ACC112 (cell line): ENCODE results near the gene AOC1.

Experiments
- H2AFZ ChIP-seq: fragments of 200-600 bp; sonication (generic); one replicate; pipeline ENCODE4 v1.6.0; 2017; ENCODE audit warnings: antibody characterized with exemption, low read length; ENCODE audit not compliant: unreplicated experiment
- H3K27ac ChIP-seq: fragments of 200-600 bp; sonication (generic); 2 replicates; pipeline ENCODE4 v1.5.1; 2014; ENCODE audit warnings: low read depth, mild to moderate bottlenecking, antibody characterized with exemption, low read length, moderate library complexity
- H3K27me3 ChIP-seq: fragments of 200-600 bp; sonication (generic); 2 replicates; pipeline ENCODE4 v1.6.1; 2014; ENCODE audit warnings: mild to moderate bottlenecking, antibody characterized with exemption, low read length, moderate library complexity, mixed read lengths; ENCODE audit not compliant: insufficient read depth
- H3K36me3 ChIP-seq: fragments of 200-600 bp; sonication (generic); 2 replicates; pipeline ENCODE4 v1.6.1; 2016; ENCODE audit warnings: mild to moderate bottlenecking, antibody characterized with exemption, low read length, moderate library complexity, mixed read lengths; ENCODE audit not compliant: insufficient read depth
- H3K4me1 ChIP-seq: fragments of 200-600 bp; sonication (generic); one replicate; pipeline ENCODE4 v1.6.1; 2016; ENCODE audit warnings: low read length, mixed read lengths; ENCODE audit not compliant: insufficient read depth, unreplicated experiment, control insufficient read depth
- H3K4me3 ChIP-seq: fragments of 200-600 bp; sonication (generic); 2 replicates; pipeline ENCODE4 v1.5.1; 2014; ENCODE audit warnings: mild to moderate bottlenecking, low read depth, low read length
- H3K79me2 ChIP-seq: fragments of 200-600 bp; sonication (generic); one replicate; pipeline ENCODE4 v1.6.0; 2016; ENCODE audit warnings: low read length; ENCODE audit not compliant: control insufficient read depth, unreplicated experiment, insufficient read depth

Gene AOC1

DNA sequence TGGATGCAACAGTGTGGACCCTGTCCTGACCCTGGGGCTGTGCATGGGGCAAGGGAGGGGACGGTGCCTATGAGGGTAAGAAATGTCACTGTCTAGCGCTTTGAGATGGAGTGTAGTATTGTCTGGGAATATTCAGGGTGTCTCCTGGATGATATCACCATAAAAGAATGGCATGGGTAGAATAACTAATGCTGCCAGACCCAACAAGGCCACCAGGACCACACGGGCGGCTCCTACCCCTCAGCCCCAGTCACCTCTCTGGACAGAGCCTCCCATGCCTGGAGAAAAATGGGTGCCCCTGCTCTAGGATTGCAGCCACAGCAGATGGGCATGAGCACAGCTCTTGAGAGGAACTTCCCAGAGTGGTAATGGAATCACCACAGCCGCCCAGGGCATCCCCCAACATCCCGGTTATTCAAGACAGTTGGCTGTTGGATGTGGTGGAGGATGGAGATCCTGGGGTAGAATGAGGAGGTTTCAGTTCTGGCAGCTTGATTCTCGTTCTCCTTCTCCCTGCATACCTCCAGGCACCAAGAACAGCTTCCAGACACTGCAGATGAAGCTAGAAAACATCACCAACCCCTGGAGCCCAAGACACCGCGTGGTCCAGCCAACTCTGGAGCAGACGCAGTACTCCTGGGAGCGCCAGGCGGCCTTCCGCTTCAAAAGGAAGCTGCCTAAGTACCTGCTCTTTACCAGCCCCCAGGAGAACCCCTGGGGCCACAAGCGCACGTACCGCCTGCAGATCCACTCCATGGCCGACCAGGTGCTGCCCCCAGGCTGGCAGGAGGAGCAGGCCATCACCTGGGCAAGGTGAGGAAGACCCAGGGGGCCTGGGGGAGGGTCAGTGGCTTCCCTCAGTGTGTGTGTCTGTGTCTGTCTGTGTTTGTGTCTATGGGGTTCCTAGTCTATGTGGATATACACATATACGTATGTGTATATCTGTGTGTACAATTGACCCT is 6.2 kb downstream of the AOC1 start:
- H3K36me3 ChIP-seq: no peaks in the 10 kb centered on the region
- no peaks in the 10 kb centered on the region for H3K4me1 ChIP-seq
- H2AFZ ChIP-seq: no peak overlapping the region
- H3K79me2 ChIP-seq: no peaks in the 10 kb centered on the region
- no peak overlapping the region for H3K4me3 ChIP-seq
- no peak overlapping the region for H3K27ac ChIP-seq
- H3K27me3 ChIP-seq: 0 out of 2 replicates have a peak, but pooled peaks cover 5% of the 10 kb centered on the region

DNA sequence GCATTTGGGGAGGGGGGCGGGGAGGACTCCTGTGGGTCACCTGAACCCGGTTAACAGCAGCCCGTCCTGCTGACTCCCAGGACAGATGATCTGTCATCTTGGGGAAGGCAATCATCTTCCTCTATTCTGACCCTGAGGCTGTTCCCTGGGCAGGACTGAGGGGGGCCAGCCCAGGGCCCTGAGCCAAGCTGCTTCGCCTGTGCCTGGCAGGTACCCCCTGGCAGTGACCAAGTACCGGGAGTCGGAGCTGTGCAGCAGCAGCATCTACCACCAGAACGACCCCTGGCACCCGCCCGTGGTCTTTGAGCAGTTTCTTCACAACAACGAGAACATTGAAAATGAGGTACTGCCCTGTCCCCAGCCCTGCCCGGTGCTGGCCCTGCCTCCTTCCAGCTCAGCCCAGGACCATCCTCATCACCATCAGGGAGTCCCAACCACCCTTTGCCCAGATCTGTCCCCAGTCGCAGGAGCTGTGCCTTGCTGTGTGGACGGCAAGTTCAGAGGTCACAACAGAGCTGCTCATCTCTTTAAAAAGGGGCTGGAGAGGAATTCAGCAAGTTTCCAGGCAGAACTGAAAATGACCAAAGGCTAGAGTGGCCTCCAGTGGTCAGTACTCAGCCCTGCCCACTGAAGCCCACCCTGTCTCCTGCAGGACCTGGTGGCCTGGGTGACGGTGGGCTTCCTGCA is 8.1 kb downstream of the AOC1 start:
- peaks cover 11% of the 10 kb centered on the region; the same call in 1 of the 2 replicates for H3K27me3 ChIP-seq
- no peaks in the 10 kb centered on the region for H3K36me3 ChIP-seq
- no peak overlapping the region for H3K27ac ChIP-seq
- no peaks in the 10 kb centered on the region for H3K4me1 ChIP-seq
- no peak overlapping the region for H2AFZ ChIP-seq
- H3K79me2 ChIP-seq: no peaks in the 10 kb centered on the region
- no peak overlapping the region for H3K4me3 ChIP-seq

DNA sequence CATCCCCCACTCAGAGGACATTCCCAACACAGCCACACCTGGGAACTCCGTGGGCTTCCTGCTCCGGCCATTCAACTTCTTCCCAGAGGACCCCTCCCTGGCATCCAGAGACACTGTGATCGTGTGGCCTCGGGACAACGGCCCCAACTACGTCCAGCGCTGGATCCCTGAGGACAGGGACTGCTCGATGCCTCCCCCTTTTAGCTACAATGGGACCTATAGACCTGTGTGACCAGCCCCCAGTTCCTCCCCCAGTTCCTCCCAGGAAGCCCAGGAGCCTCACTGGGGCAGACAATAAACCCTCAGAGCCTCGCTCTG is 8.6 kb downstream of the AOC1 start:
- Histone ChIP-seq H3K4me3 (no peak overlapping the region), H3K27me3 (peaks cover 13% of the 10 kb centered on the region; the same call in 1 of the 2 replicates), H3K27ac (no peak overlapping the region), H3K79me2 (no peaks in the 10 kb centered on the region), H3K36me3 (no peaks in the 10 kb centered on the region), H3K4me1 (no peaks in the 10 kb centered on the region), H2AFZ (no peak overlapping the region)

DNA sequence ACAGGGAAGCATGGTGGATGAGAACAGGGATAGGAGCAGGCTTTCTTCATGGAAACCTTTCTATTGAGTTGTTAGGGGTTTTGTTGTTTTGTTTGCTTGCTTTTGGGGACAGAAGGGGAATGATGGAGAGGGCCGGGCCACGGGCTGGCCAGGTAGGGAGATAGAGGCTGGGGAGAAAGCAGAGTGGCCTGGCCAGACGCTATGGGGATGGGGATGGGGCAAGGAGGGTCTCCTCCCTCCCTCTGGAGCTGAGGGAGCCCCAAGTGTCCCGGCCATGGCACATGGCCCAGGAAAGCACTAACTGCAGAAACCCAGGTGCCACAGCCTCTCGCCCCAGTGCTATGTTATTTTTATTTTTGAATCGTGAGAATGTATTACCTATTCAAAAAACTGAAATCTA is 10.0 kb downstream of the AOC1 start:
- Histone ChIP-seq H2AFZ (no peak overlapping the region), H3K36me3 (no peaks in the 10 kb centered on the region), H3K79me2 (no peaks in the 10 kb centered on the region), H3K27ac (no peak overlapping the region), H3K4me1 (no peaks in the 10 kb centered on the region), H3K4me3 (no peak overlapping the region), H3K27me3 (peaks cover 22% of the 10 kb centered on the region)

DNA sequence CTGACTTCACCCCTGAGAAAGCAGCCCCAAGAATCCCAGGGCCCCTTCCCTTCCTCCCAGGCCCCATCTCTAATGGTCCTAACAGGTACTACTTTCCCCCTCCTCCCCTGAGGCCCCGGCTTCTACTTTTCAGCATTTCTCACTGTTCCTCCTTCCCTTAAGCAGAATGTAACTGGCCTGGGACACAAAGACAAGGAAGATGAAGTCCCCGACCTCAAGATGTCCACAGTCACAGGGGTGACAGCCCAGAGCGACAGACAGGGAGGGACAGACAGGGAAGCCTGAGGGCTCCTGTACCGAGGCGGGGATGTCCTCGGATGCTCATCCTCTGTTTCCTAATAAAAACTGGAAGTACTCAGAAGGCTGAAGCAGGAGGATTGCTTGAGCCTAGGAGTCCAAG is 11.6 kb downstream of the AOC1 start:
- Histone ChIP-seq H3K79me2 (no peaks in the 10 kb centered on the region), H3K27me3 (peaks cover 30% of the 10 kb centered on the region), H3K4me3 (no peak overlapping the region), H3K27ac (no peak overlapping the region), H2AFZ (no peak overlapping the region), H3K36me3 (no peaks in the 10 kb centered on the region), H3K4me1 (no peaks in the 10 kb centered on the region)

DNA sequence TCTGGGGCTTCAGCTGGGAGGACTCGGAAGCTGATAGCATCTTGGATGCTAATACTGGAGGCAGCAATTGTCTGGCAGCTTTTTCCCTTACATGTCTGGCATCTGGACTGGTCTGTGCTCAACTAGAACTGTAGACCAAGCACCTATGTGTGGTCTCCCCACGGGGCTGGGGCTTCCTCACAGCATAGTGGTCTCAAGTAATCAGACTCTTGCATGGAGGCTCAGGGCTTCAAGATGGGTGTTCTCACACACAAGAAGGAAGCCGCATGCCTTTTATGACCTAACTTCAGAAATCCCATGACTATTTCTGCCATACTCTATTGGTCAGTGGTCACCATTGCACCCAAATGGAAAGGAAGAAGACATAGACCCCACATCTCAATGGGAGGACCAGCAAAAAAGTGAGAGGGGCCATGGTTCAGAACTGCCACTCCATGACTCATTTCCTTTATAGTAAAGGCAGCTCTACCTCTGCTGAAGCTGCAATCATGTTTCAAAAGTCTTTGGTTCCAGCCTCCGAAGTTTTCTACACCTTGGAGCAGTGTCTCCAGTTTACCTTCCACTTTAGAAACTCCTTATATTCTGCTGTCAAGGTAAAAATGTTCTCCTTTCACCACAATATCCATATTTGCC is 14.7 kb downstream of the AOC1 start:
- no peaks in the 10 kb centered on the region for H3K36me3 ChIP-seq
- no peak overlapping the region for H3K4me3 ChIP-seq
- H3K79me2 ChIP-seq: no peaks in the 10 kb centered on the region
- H2AFZ ChIP-seq: no peak overlapping the region
- peaks cover 30% of the 10 kb centered on the region for H3K27me3 ChIP-seq
- H3K4me1 ChIP-seq: no peaks in the 10 kb centered on the region
- no peak overlapping the region for H3K27ac ChIP-seq

DNA sequence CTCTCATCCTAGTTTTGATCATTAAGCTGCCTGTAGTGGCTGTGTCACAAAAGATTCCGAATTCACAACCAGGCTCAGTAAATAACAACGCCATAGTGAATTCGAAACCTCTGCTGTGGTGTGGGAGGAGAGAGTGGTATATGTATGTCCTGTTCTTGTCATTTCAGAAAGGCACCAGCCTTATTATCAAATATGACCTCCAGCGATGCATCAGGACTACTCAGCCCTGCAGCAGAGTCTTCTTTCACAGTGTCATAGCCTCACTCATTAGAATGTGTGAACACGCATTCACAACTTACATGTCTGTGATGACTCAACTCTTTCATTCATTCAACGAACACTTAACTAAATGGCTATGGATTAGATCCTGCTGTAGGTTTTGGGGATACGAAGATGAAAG is 15.3 kb downstream of the AOC1 start:
- Histone ChIP-seq H3K36me3 (no peaks in the 10 kb centered on the region), H3K4me3 (no peak overlapping the region), H2AFZ (no peak overlapping the region), H3K27me3 (peaks cover 29% of the 10 kb centered on the region), H3K79me2 (no peaks in the 10 kb centered on the region), H3K4me1 (no peaks in the 10 kb centered on the region), H3K27ac (no peak overlapping the region)

DNA sequence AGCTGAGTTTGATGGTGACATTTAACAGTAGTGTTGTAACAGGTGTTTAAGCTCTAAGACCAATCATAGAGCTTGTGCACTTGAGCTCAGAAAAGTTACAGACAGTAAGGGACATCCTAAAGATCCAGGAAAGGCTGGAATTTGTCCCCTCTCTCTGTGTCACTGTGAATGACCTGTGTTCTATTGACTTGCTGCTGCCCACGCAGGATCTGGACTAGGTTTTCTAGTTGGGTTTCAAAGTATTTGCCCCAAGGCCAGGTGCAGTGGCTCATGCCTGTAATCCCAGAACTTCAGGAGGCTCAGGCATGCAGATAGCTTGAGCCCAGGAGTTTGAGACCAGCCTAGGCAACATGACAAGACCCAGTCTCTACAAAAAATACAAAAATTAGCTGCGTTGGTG is 17.1 kb downstream of the AOC1 start:
- Histone ChIP-seq H3K36me3 (no peaks in the 10 kb centered on the region), H3K4me3 (no peak overlapping the region), H2AFZ (no peak overlapping the region), H3K27ac (no peak overlapping the region), H3K79me2 (no peaks in the 10 kb centered on the region), H3K27me3 (peaks cover 28% of the 10 kb centered on the region), H3K4me1 (no peaks in the 10 kb centered on the region)

DNA sequence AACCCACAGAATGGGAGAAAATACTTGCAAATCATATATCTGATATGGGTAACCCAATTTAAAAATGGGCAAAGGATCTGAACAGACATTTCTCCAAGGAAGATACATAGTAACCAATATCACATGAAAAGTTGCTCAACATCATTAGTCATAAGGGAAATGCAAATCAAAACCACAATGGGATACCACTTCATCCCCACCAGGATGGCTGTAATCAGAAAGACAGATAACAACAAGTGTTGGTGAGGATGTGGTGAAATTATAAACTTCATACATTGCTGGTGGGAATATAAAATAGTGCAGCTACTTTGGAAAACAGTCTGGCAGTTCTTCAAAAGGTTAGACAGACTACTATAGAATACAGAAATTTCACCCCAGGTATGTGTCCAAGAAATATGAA is 19.3 kb downstream of the AOC1 start:
- Histone ChIP-seq H3K27ac (no peak overlapping the region), H3K4me1 (no peaks in the 10 kb centered on the region), H3K36me3 (no peaks in the 10 kb centered on the region), H3K79me2 (no peaks in the 10 kb centered on the region), H3K4me3 (no peak overlapping the region), H2AFZ (no peak overlapping the region), H3K27me3 (peaks cover 18% of the 10 kb centered on the region)

DNA sequence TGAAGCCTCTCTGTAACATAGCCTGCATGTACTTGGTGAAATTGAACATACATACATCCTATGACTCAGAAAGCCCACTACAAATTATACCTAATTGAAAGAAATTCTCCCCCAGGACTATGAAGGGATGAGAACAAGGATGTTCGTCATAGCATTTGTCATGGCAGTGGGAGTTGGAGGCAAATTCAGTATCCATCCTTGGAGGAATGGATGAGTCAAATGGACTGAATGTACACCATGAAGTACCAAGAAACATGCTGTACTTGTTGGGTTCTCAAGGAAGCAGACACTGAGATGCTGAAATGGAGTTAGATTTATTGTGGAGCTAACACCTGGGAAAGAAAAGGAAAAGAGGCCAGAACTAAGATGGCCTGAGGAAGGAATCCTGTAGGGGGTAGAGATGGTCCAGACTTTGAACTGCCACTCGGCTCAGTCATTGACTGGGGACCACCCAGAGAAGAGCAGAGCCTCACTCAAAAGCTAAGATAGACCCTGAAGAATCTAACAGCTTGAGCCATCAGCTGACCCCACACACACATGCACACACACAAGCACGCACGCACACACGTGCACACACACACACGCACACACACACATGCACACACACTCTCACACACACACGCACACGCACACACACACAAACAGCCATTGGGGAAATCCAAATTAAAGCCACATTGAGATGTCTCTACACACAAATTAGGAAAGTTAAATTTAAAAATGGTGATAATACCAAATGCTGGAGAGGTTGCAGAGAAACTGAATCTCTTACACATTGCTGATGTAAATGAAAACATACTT is 22.3 kb downstream of the AOC1 start:
- peaks cover 3% of the 10 kb centered on the region for H3K27me3 ChIP-seq
- H3K79me2 ChIP-seq: no peaks in the 10 kb centered on the region
- no peak overlapping the region for H3K4me3 ChIP-seq
- H3K27ac ChIP-seq: no peak overlapping the region
- H3K36me3 ChIP-seq: no peaks in the 10 kb centered on the region
- no peaks in the 10 kb centered on the region for H3K4me1 ChIP-seq
- no peak overlapping the region for H2AFZ ChIP-seq
